ENCODE results near the gene NAT8L. TPM values are rescaled to one million over a fixed set of nuclear protein-coding genes. Genes with fewer than 3 reads are reported as not detected.

The NAT8L gene
- total RNA-seq, 1 experiment from 2014 or later, result 13.9 TPM

DNA sequence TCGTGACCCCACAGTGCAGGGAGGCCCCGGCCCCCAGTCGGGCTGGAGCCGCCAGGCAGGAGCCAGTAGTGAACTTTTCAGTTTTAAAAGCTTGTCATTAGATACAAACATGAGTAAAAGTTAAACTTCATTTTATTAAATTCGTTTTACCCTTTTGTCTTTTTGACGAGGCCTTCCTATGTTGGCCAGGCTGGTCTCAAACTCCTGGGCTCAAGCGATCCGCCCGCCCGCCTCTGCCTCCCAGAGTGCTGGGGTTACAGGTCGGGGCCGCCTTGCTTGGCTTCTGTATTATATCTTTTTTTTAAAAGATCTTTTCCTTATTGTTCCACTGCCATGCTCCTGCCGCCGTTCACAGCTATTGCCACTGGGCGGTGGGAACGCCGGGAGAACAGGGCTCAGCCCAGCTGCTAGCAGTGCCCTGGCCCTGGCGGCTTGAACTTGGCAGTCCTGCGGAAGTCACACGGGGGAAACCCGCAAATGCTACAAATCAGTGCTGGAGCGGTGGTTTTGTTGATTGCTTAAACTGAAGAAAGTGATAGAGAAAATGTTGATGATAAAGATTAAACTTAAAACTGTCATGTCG is 49.4 kb upstream of the NAT8L start:
- no peak overlapping the region for H3K23ac ChIP-seq (ENCODE audit: insufficient read length, low read depth, low read length)
- peak overlapping the region; percentile 7 for H3K4me2 ChIP-seq (ENCODE audit: insufficient read depth, insufficient read length, low read length)
- no peak overlapping the region for H2BK120ac ChIP-seq (ENCODE audit: low read depth, low read length, poor library complexity, severe bottlenecking)
- H2AK5ac ChIP-seq (ENCODE audit: insufficient read length, low read length), result no peak overlapping the region
- no peak overlapping the region for H3K56ac ChIP-seq (ENCODE audit: insufficient read length, low read depth, low read length)
- peaks cover 10% of the 10 kb centered on the region for H3K79me1 ChIP-seq (ENCODE audit: insufficient read depth, low read depth, low read length, poor library complexity, severe bottlenecking)
- no peak overlapping the region for H3T11ph ChIP-seq (ENCODE audit: low read length)
- H3K36me3 Mint-ChIP-seq (ENCODE audit: insufficient read depth in 1 of 3, low read depth in 3 of 3), result peaks cover 10 to 23% (median 16%) of the 10 kb centered on the region in 3 experiments; a peak in 5 of 7 replicates
- H3K9me3 ChIP-seq (ENCODE audit: control insufficient read depth, low read depth, low read length), result no peaks in the 10 kb centered on the region
- no peak overlapping the region for H2BK20ac ChIP-seq (ENCODE audit: low read depth, low read length, poor library complexity, severe bottlenecking)
- no CpG with 5 or more reads among the region's 23 CpGs for WGBS (ENCODE audit: extremely low coverage, insufficient read length, low lambda C conversion rate)
- no peaks in the 10 kb centered on the region for H4K20me1 ChIP-seq (ENCODE audit: control insufficient read depth, insufficient read depth, insufficient read length)
- H2BK12ac ChIP-seq (ENCODE audit: insufficient read length, low read depth, low read length), result no peak overlapping the region
- no peaks in the 10 kb centered on the region for H3K27me3 ChIP-seq (ENCODE audit: insufficient read depth, low read length)
- peaks cover 7% of the 10 kb centered on the region for H3K23me2 ChIP-seq (ENCODE audit: insufficient read length, low read depth, low read length, poor library complexity, severe bottlenecking)
- no peak overlapping the region for H2BK15ac ChIP-seq (ENCODE audit: low read depth, low read length)
- no peaks in the 10 kb centered on the region for H3K4me1 ChIP-seq (ENCODE audit: insufficient read depth, low read length)
- H3K4me1 Mint-ChIP-seq, result peaks cover 13 to 17% of the 10 kb centered on the region in 2 experiments
- TF ChIP-seq, protein P1, sequence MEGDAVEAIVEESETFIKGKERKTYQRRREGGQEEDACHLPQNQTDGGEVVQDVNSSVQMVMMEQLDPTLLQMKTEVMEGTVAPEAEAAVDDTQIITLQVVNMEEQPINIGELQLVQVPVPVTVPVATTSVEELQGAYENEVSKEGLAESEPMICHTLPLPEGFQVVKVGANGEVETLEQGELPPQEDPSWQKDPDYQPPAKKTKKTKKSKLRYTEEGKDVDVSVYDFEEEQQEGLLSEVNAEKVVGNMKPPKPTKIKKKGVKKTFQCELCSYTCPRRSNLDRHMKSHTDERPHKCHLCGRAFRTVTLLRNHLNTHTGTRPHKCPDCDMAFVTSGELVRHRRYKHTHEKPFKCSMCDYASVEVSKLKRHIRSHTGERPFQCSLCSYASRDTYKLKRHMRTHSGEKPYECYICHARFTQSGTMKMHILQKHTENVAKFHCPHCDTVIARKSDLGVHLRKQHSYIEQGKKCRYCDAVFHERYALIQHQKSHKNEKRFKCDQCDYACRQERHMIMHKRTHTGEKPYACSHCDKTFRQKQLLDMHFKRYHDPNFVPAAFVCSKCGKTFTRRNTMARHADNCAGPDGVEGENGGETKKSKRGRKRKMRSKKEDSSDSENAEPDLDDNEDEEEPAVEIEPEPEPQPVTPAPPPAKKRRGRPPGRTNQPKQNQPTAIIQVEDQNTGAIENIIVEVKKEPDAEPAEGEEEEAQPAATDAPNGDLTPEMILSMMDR (conservative IDR thresholded peaks at IDR 0.05), result peak; percentile 47
- H3K27me3 Mint-ChIP-seq (ENCODE audit: low read depth), result peaks cover 20% of the 10 kb centered on the region
- H3K27ac Mint-ChIP-seq, result peak overlapping the region in 1 of 3 experiments; percentile 64; a peak in 1 of 7 replicates
- no peak overlapping the region for H2BK5ac ChIP-seq (ENCODE audit: insufficient read length, low read length)
- no peak overlapping the region for H2AFZ ChIP-seq (ENCODE audit: low read length)
- no peak overlapping the region for H4K5ac ChIP-seq (ENCODE audit: insufficient read length, low read depth, low read length)
- no peak overlapping the region for H3K4ac ChIP-seq (ENCODE audit: low read depth, low read length)
- no peaks in the 10 kb centered on the region for H3K9me3 Mint-ChIP-seq
- peak overlapping the region; percentile 81 to 87 for H3K4me3 Mint-ChIP-seq
- no peak overlapping the region for H3K18ac ChIP-seq (ENCODE audit: insufficient read length, low read depth, low read length)
- H3K14ac ChIP-seq (ENCODE audit: insufficient read depth, low read length), result no peak overlapping the region
- no peak overlapping the region for H3K9ac ChIP-seq (ENCODE audit: extremely low read depth, insufficient read length, low read length)
- H3K27ac ChIP-seq (ENCODE audit: insufficient read length, low read depth, low read length), result no peak overlapping the region
- no peak overlapping the region for H4K8ac ChIP-seq (replicated peaks; ENCODE audit: insufficient read length, low read depth, low read length)
- DNase-seq, result peak; percentile 67
- H4K91ac ChIP-seq (ENCODE audit: insufficient read length, low read depth, low read length), result no peak overlapping the region
- H3K79me2 ChIP-seq (ENCODE audit: insufficient read depth, low read length), result peaks cover 22% of the 10 kb centered on the region; the same call in 1 of the 2 replicates

Data from H9 (cell line).